H1 (cell line): ENCODE results near the gene FAM81B. TPM values are rescaled to one million over a fixed set of nuclear protein-coding genes. Genes with fewer than 3 reads are reported as not detected.
"Not testable (repeated sequence)": the region's sequence is repeated elsewhere in the genome, so short reads cannot be mapped to it uniquely, and the experiment has no call there.

ENCODE experiments used
- CTCF ChIA-PET: fragments of 300-600 bp; sonication (Branson Sonifier 250); formaldehyde crosslinking; loops from one replicate; lab custom pipeline; 2021; ENCODE audit not compliant: partially characterized antibody; lab: Charles Lee
- POLR2A ChIA-PET: fragments of 300-600 bp; sonication (Branson Sonifier 250); formaldehyde crosslinking; loops from one replicate; lab custom pipeline; 2021; ENCODE audit warnings: inconsistent platforms; ENCODE audit not compliant: partially characterized antibody; lab: Charles Lee
- DNase-seq, 2 experiments: peaks; one replicate each; pipeline versions ENCODE4 v3.0.0 to v3.0.0-alpha.2; 2010 to 2022; ENCODE audit warnings: low spot score in 2 of 2, low read depth in 1 of 2, mixed read lengths in 1 of 2
- FAIRE-seq: peaks from 2 replicates; lab custom pipeline; 2011; peaks lifted over from hg19 to GRCh38; lab: Jason Lieb, UNC
- H2AFZ ChIP-seq: 2 replicates; pipeline ENCODE4 v1.8.1; 2012; ENCODE audit warnings: low read length, inconsistent platforms
- H2AK5ac ChIP-seq: 2 replicates; pipeline ENCODE4 v1.6.1; 2013; ENCODE audit warnings: low read depth, low read length
- H2BK120ac ChIP-seq: replicated peaks from 2 replicates; pipeline ENCODE3; 2013; ENCODE audit warnings: low read depth, low read length, inconsistent platforms
- H2BK12ac ChIP-seq: 2 replicates; pipeline ENCODE4 v1.6.1; 2013; ENCODE audit warnings: low read depth, low read length
- H2BK15ac ChIP-seq: 2 replicates; pipeline ENCODE4 v1.6.1; 2013; ENCODE audit warnings: low read length
- H2BK20ac ChIP-seq: 2 replicates; pipeline ENCODE4 v1.6.1; 2013; ENCODE audit warnings: low read length
- H2BK5ac ChIP-seq: 2 replicates; pipeline ENCODE4 v1.6.1; 2013; ENCODE audit warnings: low read depth, low read length
- H3K14ac ChIP-seq: 2 replicates; pipeline ENCODE4 v1.6.1; 2013; ENCODE audit warnings: inconsistent platforms; ENCODE audit not compliant: insufficient read length
- H3K18ac ChIP-seq: 2 replicates; pipeline ENCODE4 v1.6.1; 2013; ENCODE audit warnings: low read length; ENCODE audit errors: extremely low read depth
- H3K23ac ChIP-seq: 2 replicates; pipeline ENCODE4 v1.6.1; 2013; ENCODE audit warnings: inconsistent platforms; ENCODE audit not compliant: insufficient read length
- H3K23me2 ChIP-seq: 2 replicates; pipeline ENCODE4 v1.6.1; 2013; ENCODE audit warnings: low read depth, low read length
- H3K27ac ChIP-seq: 2 replicates; pipeline ENCODE4 v1.6.1; 2011; ENCODE audit warnings: low read depth, low read length, inconsistent platforms
- H3K27me3 ChIP-seq, 4 experiments: replicated peaks in 1 of 4; 1 replicate in 1 of 4; 2 replicates in 3 of 4; pipeline versions ENCODE4 v1.6.1 to v1.8.1; 2011 to 2013; ENCODE audit warnings: low read length in 3 of 4, mild to moderate bottlenecking in 3 of 4, inconsistent platforms in 2 of 4, mixed read lengths in 2 of 4, moderate library complexity in 1 of 4; ENCODE audit not compliant: control insufficient read depth in 3 of 4, insufficient read depth in 3 of 4; ENCODE audit errors: extremely low read depth in 1 of 4
- H3K36me3 ChIP-seq, 4 experiments: 2 replicates each; pipeline versions ENCODE4 v1.6.1 to v1.8.1; 2011 to 2013; ENCODE audit warnings: mild to moderate bottlenecking in 4 of 4, low read length in 3 of 4, moderate library complexity in 2 of 4, control low read depth in 1 of 4, inconsistent platforms in 1 of 4; ENCODE audit not compliant: insufficient read depth in 4 of 4, control insufficient read depth in 2 of 4
- H3K4ac ChIP-seq: replicated peaks from 2 replicates; pipeline ENCODE3; 2013; ENCODE audit warnings: low read length, low read depth, mixed read lengths, inconsistent platforms; ENCODE audit not compliant: insufficient read length
- H3K4me1 ChIP-seq, 4 experiments: replicated peaks in 1 of 4; 1 replicate in 1 of 4; 2 replicates in 3 of 4; pipeline versions ENCODE4 v1.6.1 to v1.8.1; 2011 to 2013; ENCODE audit warnings: low read length in 3 of 4, inconsistent platforms in 2 of 4, mixed read lengths in 1 of 4; ENCODE audit not compliant: insufficient read depth in 4 of 4, control insufficient read depth in 3 of 4
- H3K4me2 ChIP-seq, 2 experiments: 2 replicates each; pipeline versions ENCODE4 v1.6.1 to v1.8.1; 2011 to 2013; ENCODE audit warnings: low read depth in 2 of 2, low read length in 2 of 2, control low read depth in 1 of 2, inconsistent platforms in 1 of 2, mild to moderate bottlenecking in 1 of 2; ENCODE audit not compliant: insufficient read depth in 1 of 2
- H3K4me3 ChIP-seq, 4 experiments: fragments of 200-600, 300-600 bp in 1 of 4; sonication (generic), shearing (Covaris generic), sonication (Bioruptor Twin) in 1 of 4; 2 replicates each; pipeline versions ENCODE4 v1.5.1 to v1.8.1; 2011 to 2016; ENCODE audit warnings: low read length in 4 of 4, low read depth in 3 of 4, control low read depth in 2 of 4, inconsistent platforms in 2 of 4, mild to moderate bottlenecking in 2 of 4, mixed read lengths in 1 of 4, moderate library complexity in 1 of 4; ENCODE audit not compliant: insufficient read depth in 2 of 4; ENCODE audit errors: extremely low read depth in 1 of 4
- H3K56ac ChIP-seq: replicated peaks from 2 replicates; pipeline ENCODE3; 2013; ENCODE audit warnings: low read depth, mild to moderate bottlenecking, mixed read lengths, low read length, inconsistent platforms; ENCODE audit not compliant: insufficient read length
- H3K79me1 ChIP-seq: 2 replicates; pipeline ENCODE4 v1.6.1; 2013; ENCODE audit warnings: low read depth, low read length, control low read depth
- H3K79me2 ChIP-seq, 2 experiments: 2 replicates each; pipeline versions ENCODE4 v1.6.1 to v1.8.1; 2012 to 2013; ENCODE audit warnings: low read length in 2 of 2, mild to moderate bottlenecking in 2 of 2, inconsistent platforms in 1 of 2; ENCODE audit not compliant: insufficient read depth in 2 of 2, control insufficient read depth in 1 of 2
- H3K9ac ChIP-seq, 4 experiments: replicated peaks in 1 of 4; 1 replicate in 1 of 4; 2 replicates in 3 of 4; pipeline versions ENCODE4 v1.6.1 to v1.8.1; 2011 to 2013; ENCODE audit warnings: low read depth in 3 of 4, low read length in 3 of 4, control low read depth in 2 of 4, mild to moderate bottlenecking in 2 of 4, moderate library complexity in 2 of 4, inconsistent platforms in 1 of 4; ENCODE audit errors: extremely low read depth in 1 of 4
- H3K9me3 ChIP-seq, 2 experiments: 2 replicates each; pipeline versions ENCODE4 v1.6.1 to v1.8.1; 2012 to 2013; ENCODE audit warnings: mild to moderate bottlenecking in 2 of 2, moderate library complexity in 2 of 2, control low read depth in 1 of 2, inconsistent platforms in 1 of 2, low read depth in 1 of 2, low read length in 1 of 2, mixed read lengths in 1 of 2; ENCODE audit not compliant: insufficient read depth in 2 of 2
- H4K20me1 ChIP-seq, 2 experiments: replicated peaks in 1 of 2; 2 replicates each; pipeline versions ENCODE3 to v1.8.1; 2011 to 2013; ENCODE audit warnings: inconsistent platforms in 2 of 2, low read length in 2 of 2, mild to moderate bottlenecking in 1 of 2; ENCODE audit not compliant: insufficient read depth in 2 of 2, control insufficient read depth in 1 of 2
- H4K5ac ChIP-seq: 2 replicates; pipeline ENCODE4 v1.6.1; 2013; ENCODE audit warnings: low read length, low read depth, mixed read lengths, inconsistent platforms; ENCODE audit not compliant: insufficient read length
- H4K8ac ChIP-seq: 2 replicates; pipeline ENCODE4 v1.8.0; 2013; ENCODE audit warnings: mild to moderate bottlenecking, moderate library complexity, low read length, inconsistent platforms; ENCODE audit not compliant: insufficient read depth; ENCODE audit errors: extremely low read depth
- H4K91ac ChIP-seq: replicated peaks from 2 replicates; pipeline ENCODE3; 2013; ENCODE audit warnings: low read length, mixed read lengths, inconsistent platforms; ENCODE audit not compliant: insufficient read length
- BCL11A ChIP-seq, 2 experiments: IDR thresholded peaks; one replicate each; pipeline ENCODE4 v1.6.1; 2011; ENCODE audit warnings: low read depth in 2 of 2, low read length in 2 of 2, mild to moderate bottlenecking in 2 of 2
- CREB1 ChIP-seq: IDR thresholded peaks from 2 replicates; pipeline ENCODE4 v1.6.1; 2012; ENCODE audit warnings: inconsistent platforms
- JUN ChIP-seq: IDR thresholded peaks from 2 replicates; pipeline ENCODE4 v1.6.1; 2011; ENCODE audit warnings: low read depth, mild to moderate bottlenecking, improper control_type of control experiment, low read length
- NANOG ChIP-seq: IDR thresholded peaks from 2 replicates; pipeline ENCODE4 v1.6.1; 2011; ENCODE audit warnings: low read length, low read depth, mild to moderate bottlenecking, inconsistent platforms; ENCODE audit not compliant: insufficient read depth, poor library complexity, severe bottlenecking
- RAD21 ChIP-seq, 2 experiments: IDR thresholded peaks in 1 of 2; conservative IDR thresholded peaks in 1 of 2; 2 replicates each; pipeline ENCODE4 v1.6.1; 2011; ENCODE audit warnings: low read depth in 2 of 2, low read length in 2 of 2, improper control_type of control experiment in 1 of 2, inconsistent platforms in 1 of 2, mild to moderate bottlenecking in 1 of 2, moderate library complexity in 1 of 2
- TEAD4 ChIP-seq: IDR thresholded peaks from 2 replicates; pipeline ENCODE4 v1.6.1; 2012; ENCODE audit warnings: low read depth, low read length, inconsistent platforms, mixed read lengths
- WGBS, 2 experiments: shearing (Covaris generic) in 1 of 2; methylation state at CpG; one replicate each; pipeline versions ENCODE4 v1.1.6 to v1.1.7; 2013 to 2015; ENCODE audit warnings: low lambda C conversion rate in 2 of 2, mixed read lengths in 2 of 2, inconsistent platforms in 1 of 2, low coverage in 1 of 2, missing lambda C conversion rate in 1 of 2; ENCODE audit not compliant: insufficient replicate concordance in 2 of 2, insufficient coverage in 1 of 2, insufficient read length in 1 of 2; ENCODE audit errors: extremely low coverage in 1 of 2, missing lambda C conversion rate in 1 of 2; 5-methylcytosine and 5-hydroxymethylcytosine counted together
- polyA plus RNA-seq, 7 experiments: library from polyadenylated mRNA; depleted of rRNA in 3 of 7; stranded (reverse) in 5 of 7; unstranded in 2 of 7; fragments of >200 nt in 5 of 7; fragments of 200-250 nt in 2 of 7; gene quantifications; 1 replicate in 5 of 7; 2 replicates in 1 of 7; 4 replicates in 1 of 7; pipeline versions ENCODE4 v1.2.1 to v1.2.3, GENCODE V29; 2011 to 2013; ENCODE audit warnings: missing spikeins in 2 of 7, mixed read lengths in 2 of 7
- total RNA-seq: library from RNA; stranded (reverse); fragmentation: NEBNext Ultra II Directional; extraction: Animal tissue kit (Norgen Biotek cat#: 25700); gene quantifications from 2 replicates; pipeline ENCODE4 v1.2.1, GENCODE V29; 2021
- TF ChIP-seq, protein P1 (sequence below): IDR thresholded peaks from 2 replicates; pipeline ENCODE4 v1.6.1; 2011; ENCODE audit warnings: low read depth, mild to moderate bottlenecking, low read length; ENCODE audit not compliant: insufficient read depth

The FAM81B gene
- total and polyA plus RNA-seq, 2 of the 8 experiments (the other 6 are each of a cell fraction or from before 2014, with no cell fraction given): not detected

DNA sequence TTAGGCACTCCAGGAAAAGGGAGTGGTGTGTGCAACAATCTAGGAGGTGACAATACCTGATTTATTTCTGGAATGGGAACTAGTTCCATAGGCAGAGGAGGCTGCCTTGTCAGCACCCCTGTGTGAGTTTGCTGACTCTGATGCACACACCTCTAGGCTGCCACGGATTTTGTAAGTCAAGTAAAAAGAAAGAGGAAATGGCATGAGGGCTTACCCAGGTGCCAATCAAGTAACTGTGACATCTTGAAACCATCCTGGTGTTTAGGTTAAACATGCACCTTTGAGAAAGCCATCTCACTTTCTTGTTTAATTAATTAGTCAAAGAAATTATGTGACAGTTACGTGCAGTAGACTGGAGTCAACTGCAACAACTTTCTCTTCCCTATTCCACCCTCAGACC lies 32.3 kb upstream of the FAM81B start (continued):
- no peak for TF ChIP-seq JUN
- no peak for TF ChIP-seq CREB1
- TF ChIP-seq, protein P1, sequence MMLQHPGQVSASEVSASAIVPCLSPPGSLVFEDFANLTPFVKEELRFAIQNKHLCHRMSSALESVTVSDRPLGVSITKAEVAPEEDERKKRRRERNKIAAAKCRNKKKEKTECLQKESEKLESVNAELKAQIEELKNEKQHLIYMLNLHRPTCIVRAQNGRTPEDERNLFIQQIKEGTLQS: no peak
- TF ChIP-seq TEAD4: no peak
- no peak for TF ChIP-seq BCL11A (IDR thresholded peaks at IDR 0.05; ENCODE audit: low read depth in 2 of 2, low read length in 2 of 2)
- no peak for TF ChIP-seq RAD21 (IDR thresholded peaks at IDR 0.05 in 1 of 2, conservative IDR thresholded peaks at IDR 0.05 in 1 of 2; ENCODE audit: low read depth in 2 of 2, low read length in 2 of 2)
- no peak for TF ChIP-seq NANOG

DNA sequence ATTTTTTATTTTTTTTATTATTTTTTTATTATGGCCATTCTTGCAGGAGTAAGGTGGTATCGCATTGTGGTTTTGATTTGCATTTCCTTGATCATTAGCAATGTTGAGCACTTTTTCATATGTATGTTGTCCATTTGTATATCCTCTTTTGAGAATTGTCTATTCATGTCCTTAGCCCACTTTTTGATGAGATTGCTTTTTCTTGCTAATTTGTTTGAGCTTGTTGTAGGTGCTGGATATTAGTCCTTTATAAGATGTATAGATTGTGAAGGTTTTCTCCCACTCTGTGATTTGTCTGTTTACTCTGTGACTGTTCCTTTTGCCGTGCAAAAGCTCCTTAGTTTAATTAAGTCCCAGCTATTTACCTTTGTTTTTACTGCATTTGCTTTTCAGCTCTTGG lies 30.5 kb upstream of the FAM81B start:
- H2BK12ac ChIP-seq, H4K5ac ChIP-seq, H3K4me2 ChIP-seq, H3K27me3 ChIP-seq, H2BK20ac ChIP-seq, H3K4me1 ChIP-seq, H3K27ac ChIP-seq, H3K4ac ChIP-seq, H3K79me2 ChIP-seq, H4K20me1 ChIP-seq, H3K4me3 ChIP-seq, H3K14ac ChIP-seq, H3K9ac ChIP-seq, POLR2A ChIA-PET, H2BK5ac ChIP-seq, H2BK15ac ChIP-seq, CTCF ChIA-PET, H2BK120ac ChIP-seq, H4K8ac ChIP-seq, H2AK5ac ChIP-seq, H3K18ac ChIP-seq, H3K79me1 ChIP-seq, H3K9me3 ChIP-seq, H3K36me3 ChIP-seq, DNase-seq, H3K23ac ChIP-seq, H2AFZ ChIP-seq, H3K23me2 ChIP-seq, FAIRE-seq, H3K56ac ChIP-seq, H4K91ac ChIP-seq: not testable (repeated sequence)
- WGBS, 2 experiments: 91% methylated on average over 2 of the region's 2 CpGs; no CpG with 5 or more reads in 1 of the 2 experiments
